Calu3 (cell line): ENCODE measurements around the gene PCDHA10. TPM values are rescaled to one million over a fixed set of nuclear protein-coding genes. Genes with fewer than 3 reads are reported as not detected.
"Not testable (repeated sequence)": the region's sequence is repeated elsewhere in the genome, so short reads cannot be mapped to it uniquely, and the experiment has no call there.

Experiments used
- BruUV-seq: library from RNA; stranded (reverse); fragments of 400-500 nt; replicated peaks from 2 replicates; lab custom pipeline; 2021; lab: Mats Ljungman, UMichigan
- CTCF ChIA-PET: fragments of 300-600 bp; sonication (Branson Sonifier 250); formaldehyde crosslinking; loops from one replicate; lab custom pipeline; 2022; ENCODE audit warnings: antibody characterized with exemption; lab: Charles Lee
- DNase-seq: peaks from one replicate; pipeline ENCODE4 v3.0.0; 2022
- H3K27ac Mint-ChIP-seq: one replicate; pipeline ENCODE4 v1.8.0; 2022; ENCODE audit warnings: mixed read lengths; ENCODE audit not compliant: unreplicated experiment
- H3K27me3 Mint-ChIP-seq: one replicate; pipeline ENCODE4 v1.8.0; 2022; ENCODE audit warnings: mixed read lengths; ENCODE audit not compliant: unreplicated experiment
- H3K36me3 Mint-ChIP-seq: one replicate; pipeline ENCODE4 v1.8.0; 2022; ENCODE audit warnings: mild to moderate bottlenecking, moderate library complexity, mixed read lengths; ENCODE audit not compliant: insufficient read depth, unreplicated experiment
- H3K4me1 Mint-ChIP-seq: one replicate; pipeline ENCODE4 v1.8.0; 2022; ENCODE audit warnings: mild to moderate bottlenecking, low read depth, mixed read lengths; ENCODE audit not compliant: unreplicated experiment
- H3K4me3 Mint-ChIP-seq: one replicate; pipeline ENCODE4 v1.8.0; 2022; ENCODE audit warnings: mild to moderate bottlenecking, low read depth, moderate library complexity, mixed read lengths; ENCODE audit not compliant: unreplicated experiment
- H3K9me3 Mint-ChIP-seq: one replicate; pipeline ENCODE4 v1.8.0; 2022; ENCODE audit warnings: low read depth, mixed read lengths; ENCODE audit not compliant: unreplicated experiment
- intact Hi-C: fragments of 100-400 bp; cut with micrococcal nuclease; formaldehyde crosslinking; loops from one replicate; pipeline ENCODE4 v1.10.0; 2022; ENCODE audit not compliant: unreplicated experiment
- total RNA-seq: library from RNA; stranded (reverse); gene quantifications from 2 replicates; pipeline ENCODE4 v1.2.3, GENCODE V29; 2022
- TF ChIP-seq, protein P1 (sequence below): fragments of 200-600 bp; IDR thresholded peaks from one replicate; pipeline ENCODE4 v1.8.0; 2022; ENCODE audit warnings: antibody characterized with exemption; ENCODE audit not compliant: unreplicated experiment

The PCDHA10 gene
- total RNA-seq, 1 experiment from 2014 or later = 0.78 TPM

DNA sequence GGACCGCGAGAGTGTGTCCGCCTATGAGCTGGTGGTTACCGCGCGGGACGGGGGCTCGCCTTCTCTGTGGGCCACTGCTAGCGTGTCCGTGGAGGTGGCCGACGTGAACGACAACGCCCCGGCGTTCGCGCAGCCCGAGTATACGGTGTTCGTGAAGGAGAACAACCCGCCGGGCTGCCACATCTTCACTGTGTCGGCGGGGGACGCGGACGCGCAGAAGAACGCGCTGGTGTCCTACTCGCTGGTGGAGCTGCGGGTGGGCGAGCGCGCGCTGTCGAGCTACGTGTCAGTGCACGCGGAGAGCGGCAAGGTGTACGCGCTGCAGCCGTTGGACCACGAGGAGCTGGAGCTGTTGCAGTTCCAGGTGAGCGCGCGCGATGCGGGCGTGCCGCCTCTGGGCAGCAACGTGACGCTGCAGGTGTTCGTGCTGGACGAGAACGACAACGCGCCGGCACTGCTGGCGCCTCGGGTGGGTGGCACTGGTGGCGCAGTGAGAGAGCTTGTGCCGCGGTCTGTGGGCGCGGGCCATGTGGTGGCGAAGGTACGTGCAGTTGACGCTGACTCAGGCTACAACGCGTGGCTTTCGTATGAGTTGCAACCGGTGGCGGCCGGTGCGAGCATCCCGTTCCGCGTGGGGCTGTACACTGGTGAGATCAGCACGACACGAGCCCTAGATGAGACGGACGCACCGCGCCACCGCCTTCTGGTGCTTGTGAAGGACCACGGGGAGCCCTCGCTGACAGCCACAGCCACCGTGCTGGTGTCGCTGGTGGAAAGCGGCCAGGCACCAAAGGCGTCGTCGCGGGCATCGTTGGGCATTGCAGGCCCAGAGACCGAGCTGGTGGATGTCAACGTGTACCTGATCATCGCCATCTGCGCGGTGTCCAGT, 19.8 kb upstream of the PCDHA10 start:
- H3K36me3 Mint-ChIP-seq = peaks cover 4% of the 10 kb centered on the region
- H3K9me3 Mint-ChIP-seq = peaks cover 21% of the 10 kb centered on the region
- H3K4me3 Mint-ChIP-seq = no peak overlapping the region

DNA sequence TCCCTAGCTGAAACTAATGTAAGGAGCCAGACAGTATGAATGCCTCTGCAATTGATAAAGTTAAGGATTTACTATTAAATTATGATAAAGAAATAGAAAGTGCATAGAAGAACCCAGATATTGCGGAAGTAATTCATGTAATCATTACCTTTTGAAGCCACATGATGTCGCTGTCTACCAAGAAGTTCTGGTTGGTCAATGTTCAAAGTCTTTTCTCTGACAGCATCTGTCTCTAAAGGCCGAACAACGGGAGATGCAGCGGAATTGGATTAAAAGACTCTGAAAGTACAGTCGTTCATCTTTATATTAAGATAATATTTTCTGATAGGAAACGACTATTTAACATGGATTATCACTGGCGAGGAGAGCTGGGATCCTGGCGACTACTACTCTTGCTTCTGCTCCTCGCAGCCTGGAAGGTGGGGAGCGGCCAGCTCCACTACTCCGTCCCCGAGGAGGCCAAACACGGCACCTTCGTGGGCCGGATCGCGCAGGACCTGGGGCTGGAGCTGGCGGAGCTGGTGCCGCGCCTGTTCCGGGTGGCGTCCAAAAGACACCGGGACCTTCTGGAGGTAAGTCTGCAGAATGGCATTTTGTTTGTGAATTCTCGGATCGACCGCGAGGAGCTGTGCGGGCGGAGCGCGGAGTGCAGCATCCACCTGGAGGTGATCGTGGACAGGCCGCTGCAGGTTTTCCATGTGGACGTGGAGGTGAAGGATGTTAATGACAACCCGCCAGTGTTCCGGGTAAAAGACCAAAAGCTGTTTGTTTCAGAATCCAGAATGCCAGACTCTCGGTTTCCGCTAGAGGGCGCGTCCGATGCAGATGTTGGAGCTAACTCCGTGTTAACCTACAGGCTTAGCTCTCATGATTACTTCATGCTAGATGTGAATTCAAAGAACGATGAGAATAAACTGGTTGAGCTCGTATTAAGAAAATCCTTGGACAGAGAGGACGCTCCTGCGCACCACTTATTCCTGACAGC, 14.4 kb upstream of the PCDHA10 start, which contains the start of gene PCDHA8:
PCDHA8 (plus strand) TSS at position 210 of the 985 bp plus-strand sequence; CDS start at position 345, 135 bp downstream.
- no peaks in the 10 kb centered on the region for H3K36me3 Mint-ChIP-seq
- no peak within 1 kb of the TSS for H3K27ac Mint-ChIP-seq
- no peak for DNase-seq
- peaks cover 16% of the 10 kb centered on the region for H3K9me3 Mint-ChIP-seq
- no peak within 1 kb of the TSS for H3K4me3 Mint-ChIP-seq
- no TSS peak for BruUV-seq
- intact Hi-C loops = no loop called here
- TF ChIP-seq, protein P1, sequence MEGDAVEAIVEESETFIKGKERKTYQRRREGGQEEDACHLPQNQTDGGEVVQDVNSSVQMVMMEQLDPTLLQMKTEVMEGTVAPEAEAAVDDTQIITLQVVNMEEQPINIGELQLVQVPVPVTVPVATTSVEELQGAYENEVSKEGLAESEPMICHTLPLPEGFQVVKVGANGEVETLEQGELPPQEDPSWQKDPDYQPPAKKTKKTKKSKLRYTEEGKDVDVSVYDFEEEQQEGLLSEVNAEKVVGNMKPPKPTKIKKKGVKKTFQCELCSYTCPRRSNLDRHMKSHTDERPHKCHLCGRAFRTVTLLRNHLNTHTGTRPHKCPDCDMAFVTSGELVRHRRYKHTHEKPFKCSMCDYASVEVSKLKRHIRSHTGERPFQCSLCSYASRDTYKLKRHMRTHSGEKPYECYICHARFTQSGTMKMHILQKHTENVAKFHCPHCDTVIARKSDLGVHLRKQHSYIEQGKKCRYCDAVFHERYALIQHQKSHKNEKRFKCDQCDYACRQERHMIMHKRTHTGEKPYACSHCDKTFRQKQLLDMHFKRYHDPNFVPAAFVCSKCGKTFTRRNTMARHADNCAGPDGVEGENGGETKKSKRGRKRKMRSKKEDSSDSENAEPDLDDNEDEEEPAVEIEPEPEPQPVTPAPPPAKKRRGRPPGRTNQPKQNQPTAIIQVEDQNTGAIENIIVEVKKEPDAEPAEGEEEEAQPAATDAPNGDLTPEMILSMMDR = no peak
- H3K4me1 Mint-ChIP-seq = no peaks in the 10 kb centered on the region
- H3K27me3 Mint-ChIP-seq = no peaks in the 10 kb centered on the region
- CTCF ChIA-PET = no interaction called here

More for the DNA sequence above, 19.8 kb upstream of the PCDHA10 start:
- no peak overlapping the region for H3K27ac Mint-ChIP-seq
- intact Hi-C loops = no loop called here
- no TSS peak for BruUV-seq
- TF ChIP-seq, protein P1 = no peak
- no peak for DNase-seq
- CTCF ChIA-PET = no interaction called here
- H3K4me1 Mint-ChIP-seq = no peaks in the 10 kb centered on the region
- no peaks in the 10 kb centered on the region for H3K27me3 Mint-ChIP-seq

DNA sequence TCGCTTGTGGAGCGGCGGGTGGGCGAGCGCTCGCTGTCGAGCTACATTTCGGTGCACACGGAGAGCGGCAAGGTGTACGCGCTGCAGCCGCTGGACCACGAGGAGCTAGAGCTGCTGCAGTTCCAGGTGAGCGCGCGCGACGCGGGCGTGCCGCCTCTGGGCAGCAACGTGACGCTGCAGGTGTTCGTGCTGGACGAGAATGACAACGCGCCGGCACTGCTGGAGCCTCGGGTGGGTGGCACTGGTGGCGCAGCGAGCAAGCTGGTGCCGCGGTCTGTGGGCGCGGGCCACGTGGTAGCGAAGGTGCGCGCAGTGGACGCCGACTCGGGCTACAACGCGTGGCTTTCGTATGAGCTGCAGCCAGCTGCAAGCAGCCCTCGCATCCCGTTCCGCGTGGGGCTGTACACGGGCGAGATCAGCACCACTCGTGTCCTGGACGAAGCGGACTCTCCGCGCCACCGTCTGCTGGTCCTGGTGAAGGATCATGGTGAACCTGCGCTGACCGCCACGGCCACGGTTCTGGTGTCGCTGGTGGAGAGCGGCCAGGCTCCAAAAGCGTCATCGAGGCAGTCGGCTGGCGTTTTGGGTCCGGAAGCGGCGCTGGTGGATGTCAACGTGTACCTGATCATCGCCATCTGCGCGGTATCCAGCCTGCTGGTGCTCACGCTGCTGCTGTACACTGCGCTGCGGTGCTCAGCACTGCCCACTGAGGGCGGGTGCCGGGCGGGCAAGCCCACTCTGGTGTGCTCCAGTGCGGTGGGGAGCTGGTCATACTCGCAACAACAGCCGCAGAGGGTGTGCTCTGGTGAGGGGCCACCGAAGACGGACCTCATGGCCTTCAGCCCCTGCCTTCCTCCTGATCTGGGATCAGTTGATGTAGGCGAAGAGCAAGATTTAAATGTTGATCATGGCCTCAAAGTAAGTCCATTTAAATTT, 12.6 kb upstream of the PCDHA10 start:
- DNase-seq = no peak
- CTCF ChIA-PET = no interaction called here
- Mint-ChIP-seq H3K4me3 (no peak overlapping the region), H3K4me1 (no peaks in the 10 kb centered on the region), H3K27me3 (no peaks in the 10 kb centered on the region), H3K9me3 (peaks cover 12% of the 10 kb centered on the region), H3K36me3 (no peaks in the 10 kb centered on the region), H3K27ac (no peak overlapping the region)
- intact Hi-C loops = no loop called here
- TF ChIP-seq, protein P1 = no peak
- BruUV-seq = no TSS peak

DNA sequence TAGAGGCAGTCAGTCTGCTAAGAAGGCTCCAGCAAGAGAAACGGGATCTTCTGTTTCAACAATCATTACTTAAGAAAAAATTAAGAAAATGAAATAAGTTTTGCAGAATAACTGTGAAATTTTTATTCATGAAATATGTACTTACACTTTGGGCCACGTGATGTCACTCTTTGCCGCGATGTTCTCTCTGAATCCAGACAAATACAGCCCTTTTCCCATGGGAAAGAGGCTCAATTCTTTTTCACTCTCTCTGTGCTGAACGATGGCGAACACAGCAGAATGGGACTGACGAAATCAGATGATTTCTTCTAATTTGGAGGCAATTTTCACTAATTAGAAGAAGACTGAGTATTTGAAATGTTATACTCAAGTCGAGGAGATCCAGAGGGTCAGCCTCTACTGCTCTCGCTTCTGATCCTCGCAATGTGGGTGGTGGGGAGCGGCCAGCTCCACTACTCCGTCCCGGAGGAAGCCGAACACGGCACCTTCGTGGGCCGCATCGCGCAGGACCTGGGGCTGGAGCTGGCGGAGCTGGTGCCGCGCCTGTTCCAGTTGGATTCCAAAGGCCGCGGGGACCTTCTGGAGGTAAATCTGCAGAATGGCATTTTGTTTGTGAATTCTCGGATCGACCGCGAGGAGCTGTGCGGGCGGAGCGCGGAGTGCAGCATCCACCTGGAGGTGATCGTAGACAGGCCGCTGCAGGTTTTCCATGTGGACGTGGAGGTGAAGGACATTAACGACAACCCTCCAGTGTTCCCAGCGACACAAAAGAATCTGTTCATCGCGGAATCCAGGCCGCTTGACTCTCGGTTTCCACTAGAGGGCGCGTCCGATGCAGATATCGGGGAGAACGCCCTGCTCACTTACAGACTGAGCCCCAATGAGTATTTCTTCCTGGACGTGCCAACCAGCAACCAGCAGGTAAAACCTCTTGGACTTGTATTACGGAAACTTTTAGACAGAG, 7.3 kb upstream of the PCDHA10 start, which contains the start of gene PCDHA9:
PCDHA9 (plus strand) TSS at position 244 of the 964 bp plus-strand sequence; CDS start at position 358, 114 bp downstream.
- H3K9me3 Mint-ChIP-seq, H3K4me1 Mint-ChIP-seq, H3K36me3 Mint-ChIP-seq, BruUV-seq, CTCF ChIA-PET, H3K4me3 Mint-ChIP-seq, H3K27me3 Mint-ChIP-seq, H3K27ac Mint-ChIP-seq, DNase-seq: not testable (repeated sequence)
- intact Hi-C loops = loop anchor here (1.0 kb wide), 1 partner anchor 193 kb away; no protein-coding TSS in a partner anchor

DNA sequence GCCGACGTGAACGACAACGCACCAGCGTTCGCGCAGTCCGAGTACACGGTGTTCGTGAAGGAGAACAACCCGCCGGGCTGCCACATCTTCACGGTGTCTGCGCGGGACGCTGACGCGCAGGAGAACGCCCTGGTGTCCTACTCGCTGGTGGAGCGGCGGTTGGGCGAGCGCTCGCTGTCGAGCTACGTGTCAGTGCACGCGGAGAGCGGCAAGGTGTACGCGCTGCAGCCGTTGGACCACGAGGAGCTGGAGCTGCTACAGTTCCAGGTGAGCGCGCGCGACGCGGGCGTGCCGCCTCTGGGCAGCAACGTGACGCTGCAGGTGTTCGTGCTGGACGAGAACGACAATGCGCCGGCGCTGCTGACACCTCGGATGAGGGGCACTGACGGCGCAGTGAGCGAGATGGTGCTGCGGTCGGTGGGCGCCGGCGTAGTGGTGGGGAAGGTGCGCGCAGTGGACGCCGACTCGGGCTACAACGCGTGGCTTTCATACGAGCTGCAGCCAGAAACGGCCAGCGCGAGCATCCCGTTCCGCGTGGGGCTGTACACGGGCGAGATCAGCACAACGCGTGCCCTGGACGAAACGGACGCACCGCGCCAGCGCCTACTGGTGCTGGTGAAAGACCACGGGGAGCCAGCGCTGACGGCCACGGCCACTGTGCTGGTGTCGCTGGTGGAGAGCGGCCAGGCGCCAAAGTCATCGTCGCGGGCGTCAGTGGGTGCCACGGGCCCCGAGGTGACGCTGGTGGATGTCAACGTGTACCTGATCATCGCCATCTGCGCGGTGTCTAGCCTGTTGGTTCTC, 5.7 kb upstream of the PCDHA10 start:
- intact Hi-C loops, CTCF ChIA-PET, DNase-seq, H3K27ac Mint-ChIP-seq, H3K4me3 Mint-ChIP-seq, H3K27me3 Mint-ChIP-seq, BruUV-seq, H3K9me3 Mint-ChIP-seq, H3K36me3 Mint-ChIP-seq, H3K4me1 Mint-ChIP-seq: not testable (repeated sequence)
